Lower leg skin (tissue), 4 donors: Measurements from ENCODE around the gene DGKI. TPM values are rescaled to one million over a fixed set of nuclear protein-coding genes. Genes with fewer than 3 reads are reported as not detected.

Experiments
- DNase-seq, 2 donors: peaks; one replicate each; pipeline ENCODE4 v3.0.0-alpha.2; 2019; ENCODE audit warnings: low spot score in 2 of 2
- H3K4me3 ChIP-seq: fragments of 200-600 bp; sonication (generic); 2 replicates; pipeline ENCODE4 v1.5.1; 2017; ENCODE audit warnings: mild to moderate bottlenecking, low read depth; ENCODE audit not compliant: poor library complexity, severe bottlenecking
- POLR2A ChIP-seq, 2 donors: fragments of 450-650 bp; IDR thresholded peaks; one replicate each; pipeline ENCODE4 v1.6.1; 2016 to 2017; ENCODE audit warnings: antibody characterized with exemption in 2 of 2, mild to moderate bottlenecking in 1 of 2, moderate library complexity in 1 of 2
- WGBS, 2 donors: methylation state at CpG; one replicate each; pipeline ENCODE4 v1.1.5; 2018; 5-methylcytosine and 5-hydroxymethylcytosine counted together
- intact Hi-C: fragments of 100-400 bp; cut with DNase I; formaldehyde crosslinking; loops from one replicate; pipeline ENCODE4 v1.15.0; 2023; ENCODE audit warnings: low total_unique reads
- total RNA-seq, 4 donors: library from RNA; depleted of rRNA; stranded (reverse); fragments of >200 nt; gene quantifications; one replicate each; pipeline ENCODE4 v1.1.0, GENCODE V29; 2016
- TF ChIP-seq, protein P1 (sequence below), 3 donors: fragments of 450-650 bp; IDR thresholded peaks; one replicate each; pipeline ENCODE4 v1.5.1; 2016; ENCODE audit warnings: antibody characterized with exemption in 3 of 3, mild to moderate bottlenecking in 3 of 3, moderate library complexity in 2 of 3

DGKI gene
- total RNA-seq, 4 donors from 2014 or later, result 0.34 to 2.1 (median 1.3) TPM

- WGBS, 2 donors, result 45 to 48% methylated on average over 4 of the region's 4 CpGs
- intact Hi-C loops, result no loop called here
- no peak for TF ChIP-seq POLR2A (IDR thresholded peaks at IDR 0.05)
- TF ChIP-seq, protein P1, sequence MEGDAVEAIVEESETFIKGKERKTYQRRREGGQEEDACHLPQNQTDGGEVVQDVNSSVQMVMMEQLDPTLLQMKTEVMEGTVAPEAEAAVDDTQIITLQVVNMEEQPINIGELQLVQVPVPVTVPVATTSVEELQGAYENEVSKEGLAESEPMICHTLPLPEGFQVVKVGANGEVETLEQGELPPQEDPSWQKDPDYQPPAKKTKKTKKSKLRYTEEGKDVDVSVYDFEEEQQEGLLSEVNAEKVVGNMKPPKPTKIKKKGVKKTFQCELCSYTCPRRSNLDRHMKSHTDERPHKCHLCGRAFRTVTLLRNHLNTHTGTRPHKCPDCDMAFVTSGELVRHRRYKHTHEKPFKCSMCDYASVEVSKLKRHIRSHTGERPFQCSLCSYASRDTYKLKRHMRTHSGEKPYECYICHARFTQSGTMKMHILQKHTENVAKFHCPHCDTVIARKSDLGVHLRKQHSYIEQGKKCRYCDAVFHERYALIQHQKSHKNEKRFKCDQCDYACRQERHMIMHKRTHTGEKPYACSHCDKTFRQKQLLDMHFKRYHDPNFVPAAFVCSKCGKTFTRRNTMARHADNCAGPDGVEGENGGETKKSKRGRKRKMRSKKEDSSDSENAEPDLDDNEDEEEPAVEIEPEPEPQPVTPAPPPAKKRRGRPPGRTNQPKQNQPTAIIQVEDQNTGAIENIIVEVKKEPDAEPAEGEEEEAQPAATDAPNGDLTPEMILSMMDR (IDR thresholded peaks at IDR 0.05), result no peak
- DNase-seq, result no peak
- H3K4me3 ChIP-seq, result no peak overlapping the region
Measured at GRCh38 chr7:137789215-137789882, 57.4 kb downstream of the DGKI start.

DNA sequence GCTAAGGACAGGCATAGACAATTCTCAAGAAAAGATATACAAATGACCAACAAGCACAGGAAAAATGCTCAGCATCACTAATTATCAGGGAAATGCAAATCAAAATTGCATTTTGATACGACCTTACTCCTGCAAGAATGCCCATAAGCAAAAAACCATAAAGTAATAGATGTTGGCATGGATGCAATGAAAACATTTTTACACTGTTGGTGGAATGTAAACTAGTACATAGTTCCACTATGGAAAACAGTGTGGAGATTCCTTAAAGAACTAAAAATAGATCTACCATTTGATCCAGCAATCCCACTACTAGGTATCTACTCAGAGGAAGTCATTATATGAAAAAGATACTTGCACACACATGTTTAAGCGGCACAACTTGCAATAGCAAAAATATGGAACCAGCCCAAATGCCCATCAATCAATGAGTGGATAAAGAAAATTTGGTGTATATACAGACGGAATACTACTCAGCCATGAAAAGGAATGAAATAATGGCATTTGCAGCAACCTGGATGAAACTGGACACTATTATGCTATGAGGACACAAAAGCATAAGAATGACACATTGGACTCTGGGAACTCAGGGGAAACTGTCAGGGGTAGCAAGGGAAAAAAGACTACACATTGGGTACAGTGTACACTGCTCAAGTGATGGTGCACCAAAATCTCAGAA is 59.3 kb downstream of the DGKI start:
- 47 to 77% methylated on average over 3 of the region's 3 CpGs for WGBS, 2 donors
- intact Hi-C loops, result no loop called here
- TF ChIP-seq, protein P1 (IDR thresholded peaks at IDR 0.05), result no peak
- TF ChIP-seq POLR2A (IDR thresholded peaks at IDR 0.05), result no peak
- no peak overlapping the region for H3K4me3 ChIP-seq
- no peak for DNase-seq

DNA sequence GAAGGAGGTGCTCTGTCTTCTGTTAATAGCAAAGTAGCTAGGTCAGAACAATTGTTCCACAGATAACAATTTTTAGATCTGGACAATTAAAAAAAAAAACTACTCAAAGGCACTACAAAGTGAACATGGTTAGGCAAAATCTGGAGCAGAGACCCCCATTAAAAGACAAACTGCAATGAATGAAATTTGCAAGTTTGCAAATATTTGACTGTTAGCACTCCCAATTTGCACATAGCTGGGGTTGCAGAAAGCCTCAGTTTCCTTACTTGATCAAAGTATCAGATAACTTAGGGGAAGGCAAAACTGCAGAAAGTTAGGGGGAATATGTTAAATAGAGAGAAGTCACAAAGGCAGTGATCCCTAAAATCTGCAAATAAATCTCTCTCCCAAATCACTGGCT is 68.3 kb downstream of the DGKI start:
- intact Hi-C loops, result loop anchor here (10.0 kb wide), 1 partner anchor 1724 kb away; no protein-coding TSS in a partner anchor
- TF ChIP-seq, protein P1 (IDR thresholded peaks at IDR 0.05), result no peak
- no peak for TF ChIP-seq POLR2A (IDR thresholded peaks at IDR 0.05)
- no peak overlapping the region for H3K4me3 ChIP-seq
- no peak for DNase-seq

- 42 to 46% methylated on average over 4 of the region's 4 CpGs for WGBS, 2 donors
- no peak overlapping the region for H3K4me3 ChIP-seq
- intact Hi-C loops, result loop anchor here (10.0 kb wide), 1 partner anchor 1720 kb away; no protein-coding TSS in a partner anchor
- no peak for DNase-seq
- TF ChIP-seq, protein P1 (IDR thresholded peaks at IDR 0.05), result no peak
- TF ChIP-seq POLR2A (IDR thresholded peaks at IDR 0.05), result no peak
Measured at GRCh38 chr7:137774793-137775201, 72.0 kb downstream of the DGKI start.

DNA sequence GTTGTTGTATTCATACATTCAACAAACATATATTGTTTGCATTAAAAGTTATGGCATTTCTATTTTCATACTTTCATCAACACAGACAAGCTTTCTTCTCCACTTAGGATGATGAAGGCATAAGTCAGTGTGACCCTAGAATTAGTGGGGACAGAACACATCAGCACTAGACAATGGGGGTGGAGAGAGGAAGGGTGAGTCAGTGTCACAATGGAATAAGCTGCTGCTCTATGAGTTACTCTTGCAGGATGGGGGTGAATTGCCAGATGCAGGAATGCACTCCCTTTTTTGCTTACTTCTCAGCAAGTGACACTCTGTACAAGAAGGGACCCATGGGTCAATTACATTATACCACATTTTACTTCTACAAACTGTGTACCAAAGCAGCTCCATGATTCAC is 74.0 kb downstream of the DGKI start:
- intact Hi-C loops, result loop anchor here (10.0 kb wide), 1 partner anchor 1718 kb away; no protein-coding TSS in a partner anchor
- DNase-seq, result no peak
- no peak for TF ChIP-seq POLR2A (IDR thresholded peaks at IDR 0.05)
- TF ChIP-seq, protein P1 (IDR thresholded peaks at IDR 0.05), result no peak
- H3K4me3 ChIP-seq, result no peak overlapping the region
